Fibroblast of lung (primary cell): ENCODE measurements around the gene RAB25.

Experiments used
- EZH2 ChIP-seq: IDR thresholded peaks from 2 replicates; pipeline ENCODE4 v1.5.1; 2012; ENCODE audit warnings: low read length, control low read depth, mild to moderate bottlenecking; ENCODE audit errors: missing control alignments
- TF ChIP-seq, protein P1 (sequence below), 2 donors: IDR thresholded peaks in 1 of 2; conservative IDR thresholded peaks in 1 of 2; 1 replicate in 1 of 2; 2 replicates in 1 of 2; pipeline ENCODE4 v1.5.1; 2011 to 2012; ENCODE audit warnings: low read length in 2 of 2, control low read depth in 1 of 2, inconsistent platforms in 1 of 2, low read depth in 1 of 2, mild to moderate bottlenecking in 1 of 2

DNA sequence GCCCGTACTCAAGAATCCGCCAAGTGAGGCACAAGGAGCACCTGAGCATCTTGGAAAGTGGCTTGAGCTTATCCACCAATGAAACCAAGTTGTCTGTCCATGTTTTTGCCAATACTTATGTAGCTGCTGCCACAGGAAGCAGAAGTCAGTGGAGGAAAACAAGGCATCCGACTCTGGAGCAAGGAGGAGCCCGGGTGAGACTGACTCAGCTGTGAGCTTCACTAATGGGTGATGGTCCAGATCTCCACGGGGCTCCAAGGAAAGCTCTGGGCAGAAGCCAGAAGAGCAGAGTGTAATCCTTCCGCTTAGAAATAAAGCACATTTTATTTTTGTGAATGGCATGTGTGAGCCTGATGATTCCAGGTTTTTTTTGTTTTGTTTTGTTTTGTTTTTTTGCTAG, 27.9 kb upstream of the RAB25 start:
- TF ChIP-seq, protein P1, sequence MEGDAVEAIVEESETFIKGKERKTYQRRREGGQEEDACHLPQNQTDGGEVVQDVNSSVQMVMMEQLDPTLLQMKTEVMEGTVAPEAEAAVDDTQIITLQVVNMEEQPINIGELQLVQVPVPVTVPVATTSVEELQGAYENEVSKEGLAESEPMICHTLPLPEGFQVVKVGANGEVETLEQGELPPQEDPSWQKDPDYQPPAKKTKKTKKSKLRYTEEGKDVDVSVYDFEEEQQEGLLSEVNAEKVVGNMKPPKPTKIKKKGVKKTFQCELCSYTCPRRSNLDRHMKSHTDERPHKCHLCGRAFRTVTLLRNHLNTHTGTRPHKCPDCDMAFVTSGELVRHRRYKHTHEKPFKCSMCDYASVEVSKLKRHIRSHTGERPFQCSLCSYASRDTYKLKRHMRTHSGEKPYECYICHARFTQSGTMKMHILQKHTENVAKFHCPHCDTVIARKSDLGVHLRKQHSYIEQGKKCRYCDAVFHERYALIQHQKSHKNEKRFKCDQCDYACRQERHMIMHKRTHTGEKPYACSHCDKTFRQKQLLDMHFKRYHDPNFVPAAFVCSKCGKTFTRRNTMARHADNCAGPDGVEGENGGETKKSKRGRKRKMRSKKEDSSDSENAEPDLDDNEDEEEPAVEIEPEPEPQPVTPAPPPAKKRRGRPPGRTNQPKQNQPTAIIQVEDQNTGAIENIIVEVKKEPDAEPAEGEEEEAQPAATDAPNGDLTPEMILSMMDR (conservative IDR thresholded peaks at IDR 0.05 in 1 of 2, IDR thresholded peaks at IDR 0.05 in 1 of 2; ENCODE audit: low read depth in 1 of 2, low read length in 2 of 2), result no peak
- TF ChIP-seq EZH2, result no peak
